ENCODE measurements around the gene SEMA4C. TPM values are rescaled to one million over a fixed set of nuclear protein-coding genes. Genes with fewer than 3 reads are reported as not detected.
A peak's percentile ranks its signal among the peaks of the same experiment; 100 is the strongest.

SEMA4C gene
- polyA plus RNA-seq, 2 donors, result 13.1 to 14.2 TPM

DNA sequence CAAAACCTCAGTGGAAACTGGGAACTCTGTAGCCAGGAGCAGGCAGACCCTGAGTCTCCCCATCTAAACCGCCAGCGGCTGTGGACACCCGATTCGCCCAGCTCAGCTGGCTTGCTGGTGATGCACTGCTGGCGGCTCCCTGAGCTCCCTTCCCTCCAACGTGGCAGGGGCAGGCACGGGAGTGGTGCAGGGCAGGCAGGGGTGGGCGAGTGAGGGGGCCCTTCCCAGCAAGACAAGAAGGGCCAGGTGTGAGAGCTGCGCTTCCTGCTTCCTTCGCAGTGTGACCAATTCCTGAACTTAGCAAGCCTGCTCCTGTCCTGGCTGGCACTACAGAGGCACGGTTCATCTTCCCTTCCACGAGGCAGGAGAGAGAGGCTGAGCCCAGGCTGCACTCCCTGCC is 12.3 kb upstream of the SEMA4C start:
- 45 to 55% methylated on average over 12 of the region's 12 CpGs for WGBS, 2 donors
- H3K4me3 ChIP-seq (ENCODE audit: low read depth in 1 of 2, low read length in 2 of 2), result no peak overlapping the region
- no peaks in the 10 kb centered on the region for H3K27me3 ChIP-seq (ENCODE audit: control insufficient read depth in 1 of 2, insufficient read depth in 2 of 2, low read length in 2 of 2)
- H3K27ac ChIP-seq (ENCODE audit: low read depth in 2 of 2, low read length in 1 of 2), result peak overlapping the region; percentile 80 to 82
- H3K9me3 ChIP-seq (ENCODE audit: control insufficient read depth in 2 of 2, insufficient read depth in 1 of 2, low read depth in 1 of 2, low read length in 1 of 2), result no peaks in the 10 kb centered on the region
- no peaks in the 10 kb centered on the region for H3K36me3 ChIP-seq (ENCODE audit: control insufficient read depth in 2 of 2, insufficient read depth in 2 of 2, low read length in 1 of 2)
- peaks cover 11 to 42% of the 10 kb centered on the region in 2 donors for H3K4me1 ChIP-seq (ENCODE audit: control insufficient read depth in 2 of 2, insufficient read depth in 2 of 2, low read length in 1 of 2)

DNA sequence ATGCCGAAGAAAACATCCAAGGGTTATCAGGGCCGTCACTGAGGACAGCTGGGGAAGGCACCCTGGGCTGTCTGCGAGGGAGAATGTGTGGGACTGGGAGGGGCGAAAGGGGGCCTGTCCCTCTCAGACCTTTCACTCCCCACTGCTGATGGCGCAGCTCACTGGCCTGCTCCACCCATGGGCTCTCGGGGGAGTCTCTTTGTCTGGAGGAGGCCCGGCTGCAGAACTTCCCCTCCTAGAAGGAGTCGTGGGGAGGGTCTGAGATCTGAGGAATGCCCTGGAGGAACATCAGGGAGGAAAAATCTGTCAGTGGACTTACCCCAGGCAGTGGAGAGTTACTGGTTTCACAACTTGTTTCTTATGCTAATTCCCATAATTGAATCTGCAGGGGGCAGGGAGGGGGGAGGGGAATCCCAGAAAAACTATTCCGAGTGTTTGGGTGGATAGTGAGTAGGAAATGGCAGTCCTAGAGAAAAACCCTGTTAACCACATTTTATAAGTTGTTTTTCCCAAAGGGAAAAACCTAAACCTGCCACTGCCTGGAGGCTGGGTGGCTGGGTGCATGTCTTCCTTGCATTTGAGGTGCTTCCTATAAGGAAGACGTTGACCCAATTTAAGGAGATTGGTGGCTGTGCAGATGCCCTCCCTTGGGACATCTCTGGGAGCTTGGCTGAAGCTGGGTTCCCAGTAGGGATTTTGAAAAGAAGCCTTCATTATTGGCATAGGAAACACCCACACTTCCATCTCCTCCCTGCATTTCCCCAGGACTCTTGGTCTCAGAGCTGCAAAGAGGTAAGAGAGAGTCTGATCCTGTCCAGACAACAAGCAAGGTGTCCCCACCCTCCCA is 11.7 kb upstream of the SEMA4C start:
- peaks cover 10 to 38% of the 10 kb centered on the region in 2 donors for H3K4me1 ChIP-seq (ENCODE audit: control insufficient read depth in 2 of 2, insufficient read depth in 2 of 2, low read length in 1 of 2)
- no peaks in the 10 kb centered on the region for H3K27me3 ChIP-seq (ENCODE audit: control insufficient read depth in 1 of 2, insufficient read depth in 2 of 2, low read length in 2 of 2)
- H3K9me3 ChIP-seq (ENCODE audit: control insufficient read depth in 2 of 2, insufficient read depth in 1 of 2, low read depth in 1 of 2, low read length in 1 of 2), result no peaks in the 10 kb centered on the region
- H3K36me3 ChIP-seq (ENCODE audit: control insufficient read depth in 2 of 2, insufficient read depth in 2 of 2, low read length in 1 of 2), result no peaks in the 10 kb centered on the region
- WGBS, 2 donors, result 53 to 64% methylated on average over 10 of the region's 10 CpGs
- no peak overlapping the region for H3K4me3 ChIP-seq (ENCODE audit: low read depth in 1 of 2, low read length in 2 of 2)
- peak overlapping the region; percentile 80 to 82 for H3K27ac ChIP-seq (ENCODE audit: low read depth in 2 of 2, low read length in 1 of 2)

GRCh38 chr2:96880891-96881273 is 11.0 kb upstream of the SEMA4C start:
- H3K27ac ChIP-seq (ENCODE audit: low read depth in 2 of 2, low read length in 1 of 2), result no peak overlapping the region
- no peaks in the 10 kb centered on the region for H3K27me3 ChIP-seq (ENCODE audit: control insufficient read depth in 1 of 2, insufficient read depth in 2 of 2, low read length in 2 of 2)
- peaks cover 6 to 37% of the 10 kb centered on the region in 2 donors for H3K4me1 ChIP-seq (ENCODE audit: control insufficient read depth in 2 of 2, insufficient read depth in 2 of 2, low read length in 1 of 2)
- no peaks in the 10 kb centered on the region for H3K36me3 ChIP-seq (ENCODE audit: control insufficient read depth in 2 of 2, insufficient read depth in 2 of 2, low read length in 1 of 2)
- H3K4me3 ChIP-seq (ENCODE audit: low read depth in 1 of 2, low read length in 2 of 2), result no peak overlapping the region
- WGBS, 2 donors, result 82 to 85% methylated on average over 6 of the region's 6 CpGs
- H3K9me3 ChIP-seq (ENCODE audit: control insufficient read depth in 2 of 2, insufficient read depth in 1 of 2, low read depth in 1 of 2, low read length in 1 of 2), result no peaks in the 10 kb centered on the region

- Histone ChIP-seq H3K36me3 (ENCODE audit: control insufficient read depth in 2 of 2, insufficient read depth in 2 of 2, low read length in 1 of 2) (no peaks in the 10 kb centered on the region), H3K4me3 (ENCODE audit: low read depth in 1 of 2, low read length in 2 of 2) (no peak overlapping the region), H3K9me3 (ENCODE audit: control insufficient read depth in 2 of 2, insufficient read depth in 1 of 2, low read depth in 1 of 2, low read length in 1 of 2) (no peaks in the 10 kb centered on the region), H3K27ac (ENCODE audit: low read depth in 2 of 2, low read length in 1 of 2) (no peak overlapping the region), H3K27me3 (ENCODE audit: control insufficient read depth in 1 of 2, insufficient read depth in 2 of 2, low read length in 2 of 2) (no peaks in the 10 kb centered on the region), H3K4me1 (ENCODE audit: control insufficient read depth in 2 of 2, insufficient read depth in 2 of 2, low read length in 1 of 2) (peaks cover 4 to 34% of the 10 kb centered on the region in 2 donors)
- WGBS, 2 donors, result 92 to 94% methylated on average over 17 to 18 of the region's 18 CpGs
Observed at GRCh38 chr2:96879545-96880040, 9.7 kb upstream of the SEMA4C start.

DNA sequence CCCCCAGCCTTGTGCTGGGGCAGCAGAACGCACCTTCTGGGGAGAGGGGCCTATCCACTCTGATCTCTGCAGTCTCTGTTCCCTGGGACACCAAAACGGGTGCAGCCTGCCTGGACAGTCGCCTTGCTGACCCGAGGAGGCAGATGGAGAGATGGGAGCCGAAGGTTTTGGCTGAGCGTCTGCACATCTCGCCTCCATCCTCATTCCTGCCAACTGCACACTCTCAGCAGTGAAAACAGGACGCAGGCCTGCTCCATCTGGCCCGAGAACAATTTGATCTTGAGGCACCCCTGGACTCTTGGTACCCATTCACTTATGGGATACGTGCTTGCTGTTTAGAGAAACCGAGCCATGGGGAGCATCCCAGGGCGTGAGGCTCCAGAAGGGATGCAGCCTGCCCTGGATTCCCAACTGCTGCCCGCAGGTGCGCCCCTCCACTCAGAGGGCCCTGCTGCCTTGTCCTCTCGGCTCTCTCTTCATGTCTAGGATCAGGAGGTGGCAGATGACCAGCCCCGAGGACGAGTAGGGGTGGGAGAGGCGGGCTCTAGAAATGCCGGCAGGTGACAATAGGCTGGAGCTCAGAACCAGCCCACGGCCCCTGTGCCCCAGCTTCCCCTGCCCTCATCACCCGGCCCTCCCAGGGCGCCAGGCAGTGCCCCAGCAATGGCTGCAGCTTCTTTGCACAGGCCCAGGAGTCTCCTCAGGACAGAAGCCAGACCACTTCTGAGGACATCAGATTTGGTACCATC is 9.1 kb upstream of the SEMA4C start:
- H3K9me3 ChIP-seq (ENCODE audit: control insufficient read depth in 2 of 2, insufficient read depth in 1 of 2, low read depth in 1 of 2, low read length in 1 of 2), result no peaks in the 10 kb centered on the region
- no peaks in the 10 kb centered on the region for H3K27me3 ChIP-seq (ENCODE audit: control insufficient read depth in 1 of 2, insufficient read depth in 2 of 2, low read length in 2 of 2)
- no peak overlapping the region for H3K27ac ChIP-seq (ENCODE audit: low read depth in 2 of 2, low read length in 1 of 2)
- H3K4me1 ChIP-seq (ENCODE audit: control insufficient read depth in 2 of 2, insufficient read depth in 2 of 2, low read length in 1 of 2), result peaks cover under 1 to 32% of the 10 kb centered on the region in 2 donors
- H3K36me3 ChIP-seq (ENCODE audit: control insufficient read depth in 2 of 2, insufficient read depth in 2 of 2, low read length in 1 of 2), result no peaks in the 10 kb centered on the region
- 81 to 83% methylated on average over 22 of the region's 22 CpGs for WGBS, 2 donors
- H3K4me3 ChIP-seq (ENCODE audit: low read depth in 1 of 2, low read length in 2 of 2), result no peak overlapping the region

DNA sequence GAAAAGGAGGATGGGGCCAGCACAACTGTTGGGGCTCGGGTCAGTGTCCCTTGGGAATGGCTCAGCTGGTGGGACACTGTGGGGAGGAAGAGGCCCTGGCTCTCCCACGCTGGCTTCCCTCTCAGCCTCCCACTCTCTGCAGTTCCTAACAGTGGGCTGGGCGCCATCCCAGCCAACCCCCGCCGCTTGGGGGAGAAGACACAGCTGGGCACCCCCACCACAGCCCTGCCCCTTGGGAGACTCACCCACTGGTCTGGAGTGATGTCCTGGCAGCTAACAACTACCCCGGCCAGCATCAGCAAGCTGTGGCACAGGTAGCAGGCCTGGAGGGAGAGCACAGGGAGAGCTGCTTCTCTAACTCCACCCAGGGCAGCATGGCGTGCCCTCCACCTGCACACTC is 8.3 kb upstream of the SEMA4C start:
- Histone ChIP-seq H3K27ac (ENCODE audit: low read depth in 2 of 2, low read length in 1 of 2) (no peak overlapping the region), H3K9me3 (ENCODE audit: control insufficient read depth in 2 of 2, insufficient read depth in 1 of 2, low read depth in 1 of 2, low read length in 1 of 2) (no peaks in the 10 kb centered on the region), H3K4me1 (ENCODE audit: control insufficient read depth in 2 of 2, insufficient read depth in 2 of 2, low read length in 1 of 2) (peaks cover 3 to 30% of the 10 kb centered on the region in 2 donors), H3K27me3 (ENCODE audit: control insufficient read depth in 1 of 2, insufficient read depth in 2 of 2, low read length in 2 of 2) (no peaks in the 10 kb centered on the region), H3K36me3 (ENCODE audit: control insufficient read depth in 2 of 2, insufficient read depth in 2 of 2, low read length in 1 of 2) (no peaks in the 10 kb centered on the region), H3K4me3 (ENCODE audit: low read depth in 1 of 2, low read length in 2 of 2) (no peak overlapping the region)
- 51 to 59% methylated on average over 7 of the region's 7 CpGs for WGBS, 2 donors

DNA sequence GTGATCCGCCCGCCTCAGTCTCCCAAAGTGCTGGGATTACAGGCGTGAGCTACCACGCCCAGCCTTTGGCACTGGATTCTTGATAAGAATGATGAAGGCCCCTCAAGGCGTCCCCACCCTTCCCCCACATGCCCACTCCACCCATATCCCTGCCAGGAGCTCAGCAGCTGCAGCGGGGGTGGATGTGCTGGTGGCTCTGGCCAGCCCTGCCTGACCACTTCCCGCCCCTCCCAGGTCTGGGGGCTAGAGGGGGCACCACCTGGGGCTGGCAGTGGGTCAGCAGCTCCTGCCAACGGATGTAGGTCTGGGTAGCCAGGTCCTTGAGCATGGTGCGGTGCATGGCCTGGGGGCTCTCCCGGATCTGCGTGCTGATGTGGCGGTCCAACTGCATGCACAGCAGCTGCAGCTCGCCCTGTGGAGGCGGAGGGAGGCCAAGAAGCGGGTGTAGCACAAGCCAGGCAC is 7.8 kb upstream of the SEMA4C start:
- H3K27ac ChIP-seq (ENCODE audit: low read depth in 2 of 2, low read length in 1 of 2), result no peak overlapping the region
- H3K4me3 ChIP-seq (ENCODE audit: low read depth in 1 of 2, low read length in 2 of 2), result no peak overlapping the region
- WGBS, 2 donors, result 51 to 66% methylated on average over 15 of the region's 15 CpGs
- H3K9me3 ChIP-seq (ENCODE audit: control insufficient read depth in 2 of 2, insufficient read depth in 1 of 2, low read depth in 1 of 2, low read length in 1 of 2), result no peaks in the 10 kb centered on the region
- peaks cover 3 to 30% of the 10 kb centered on the region in 2 donors for H3K4me1 ChIP-seq (ENCODE audit: control insufficient read depth in 2 of 2, insufficient read depth in 2 of 2, low read length in 1 of 2)
- no peaks in the 10 kb centered on the region for H3K36me3 ChIP-seq (ENCODE audit: control insufficient read depth in 2 of 2, insufficient read depth in 2 of 2, low read length in 1 of 2)
- no peaks in the 10 kb centered on the region for H3K27me3 ChIP-seq (ENCODE audit: control insufficient read depth in 1 of 2, insufficient read depth in 2 of 2, low read length in 2 of 2)

DNA sequence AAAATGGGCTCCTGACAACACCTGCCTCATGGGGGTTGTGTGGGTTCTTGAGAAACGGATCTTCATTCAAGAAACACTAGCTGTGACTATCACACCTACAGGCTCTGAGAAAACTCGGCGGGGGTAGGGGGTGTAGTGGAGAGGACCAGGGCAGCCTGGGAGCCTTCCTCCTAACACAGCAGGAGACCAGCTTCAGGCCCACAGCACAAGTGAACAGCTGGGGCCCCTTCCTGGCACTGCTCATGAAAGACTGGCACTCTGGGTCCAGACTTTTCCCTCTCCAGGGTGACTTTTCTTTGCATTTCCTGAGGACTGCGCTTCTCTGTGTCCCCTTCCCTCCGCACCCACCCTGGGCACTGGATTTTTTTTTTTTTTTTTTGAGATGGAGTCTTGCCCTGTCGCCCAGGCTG is 7.2 kb upstream of the SEMA4C start:
- Histone ChIP-seq H3K36me3 (ENCODE audit: control insufficient read depth in 2 of 2, insufficient read depth in 2 of 2, low read length in 1 of 2) (no peaks in the 10 kb centered on the region), H3K4me3 (ENCODE audit: low read depth in 1 of 2, low read length in 2 of 2) (no peak overlapping the region), H3K27ac (ENCODE audit: low read depth in 2 of 2, low read length in 1 of 2) (no peak overlapping the region), H3K4me1 (ENCODE audit: control insufficient read depth in 2 of 2, insufficient read depth in 2 of 2, low read length in 1 of 2) (peaks cover 3 to 24% of the 10 kb centered on the region in 2 donors), H3K27me3 (ENCODE audit: control insufficient read depth in 1 of 2, insufficient read depth in 2 of 2, low read length in 2 of 2) (no peaks in the 10 kb centered on the region), H3K9me3 (ENCODE audit: control insufficient read depth in 2 of 2, insufficient read depth in 1 of 2, low read depth in 1 of 2, low read length in 1 of 2) (no peaks in the 10 kb centered on the region)
- 76 to 77% methylated on average over 6 of the region's 6 CpGs for WGBS, 2 donors

- H3K4me3 ChIP-seq (ENCODE audit: low read depth in 1 of 2, low read length in 2 of 2), result no peak overlapping the region
- no peaks in the 10 kb centered on the region for H3K9me3 ChIP-seq (ENCODE audit: control insufficient read depth in 2 of 2, insufficient read depth in 1 of 2, low read depth in 1 of 2, low read length in 1 of 2)
- WGBS, 2 donors, result 87 to 89% methylated on average over 16 of the region's 16 CpGs
- H3K36me3 ChIP-seq (ENCODE audit: control insufficient read depth in 2 of 2, insufficient read depth in 2 of 2, low read length in 1 of 2), result no peaks in the 10 kb centered on the region
- H3K4me1 ChIP-seq (ENCODE audit: control insufficient read depth in 2 of 2, insufficient read depth in 2 of 2, low read length in 1 of 2), result peaks cover 3 to 24% of the 10 kb centered on the region in 2 donors
- no peaks in the 10 kb centered on the region for H3K27me3 ChIP-seq (ENCODE audit: control insufficient read depth in 1 of 2, insufficient read depth in 2 of 2, low read length in 2 of 2)
- peak overlapping the region in 1 of 2 donors; percentile 6 for H3K27ac ChIP-seq (ENCODE audit: low read depth in 2 of 2, low read length in 1 of 2)
Observed at GRCh38 chr2:96876269-96877041, 6.6 kb upstream of the SEMA4C start.

All from esophagus (tissue), 2 donors.